HepG2 (cell line): ENCODE measurements around the gene NPFFR1. TPM values are rescaled to one million over a fixed set of nuclear protein-coding genes. Genes with fewer than 3 reads are reported as not detected.
A peak's percentile ranks its signal among the peaks of the same experiment; 100 is the strongest.

Experiments used
- ARID3A ChIP-seq: IDR thresholded peaks from 2 replicates; pipeline ENCODE4 v1.6.1; 2012; ENCODE audit warnings: low read depth, low read length, improper control_type of control experiment
- FOXP1 ChIP-seq, 2 experiments: fragments of 450-650 bp in 1 of 2; IDR thresholded peaks; 2 replicates each; pipeline ENCODE4 v1.6.1; 2017 to 2018; ENCODE audit warnings: antibody characterized with exemption in 1 of 2
- KLF12 ChIP-seq: sonication (generic); formaldehyde crosslinking; IDR thresholded peaks from 2 replicates; pipeline ENCODE4 v1.4.0; 2020; ENCODE audit warnings: missing genetic modification reagents, borderline replicate concordance
- LCORL ChIP-seq, 2 experiments: fragments of 450-650 bp in 1 of 2; sonication (generic) in 1 of 2; formaldehyde crosslinking in 1 of 2; IDR thresholded peaks; 2 replicates each; pipeline versions ENCODE4 v1.5.0 to v1.6.1; 2017 to 2020; ENCODE audit warnings: antibody characterized with exemption in 1 of 2, missing genetic modification reagents in 1 of 2
- MIXL1 ChIP-seq: IDR thresholded peaks from 2 replicates; pipeline ENCODE4 v1.6.1; 2016
- RARA ChIP-seq: IDR thresholded peaks from 2 replicates; pipeline ENCODE4 v1.6.1; 2016; ENCODE audit warnings: missing genetic modification reagents, missing compliant biosample characterization
- SALL1 ChIP-seq: sonication (generic); formaldehyde crosslinking; IDR thresholded peaks from 2 replicates; pipeline ENCODE4 v1.8.0; 2022; ENCODE audit warnings: mild to moderate bottlenecking, missing genetic modification reagents
- ZBTB25 ChIP-seq: IDR thresholded peaks from 2 replicates; pipeline ENCODE4 v1.6.1; 2018; ENCODE audit warnings: missing genetic modification reagents
- ZNF639 ChIP-seq: conservative IDR thresholded peaks from 2 replicates; pipeline ENCODE4 v1.6.1; 2018; ENCODE audit warnings: missing genetic modification reagents
- ZNF646 ChIP-seq: sonication (generic); formaldehyde crosslinking; IDR thresholded peaks from 2 replicates; pipeline ENCODE4 v1.9.0; 2021; ENCODE audit warnings: mild to moderate bottlenecking, missing genetic modification reagents
- ZNF749 ChIP-seq: sonication (generic); formaldehyde crosslinking; IDR thresholded peaks from 2 replicates; pipeline ENCODE4 v1.8.0; 2022; ENCODE audit warnings: mild to moderate bottlenecking, missing genetic modification reagents, moderate library complexity, borderline replicate concordance
- polyA plus RNA-seq, 8 experiments: library from polyadenylated mRNA; depleted of rRNA in 3 of 8; stranded (reverse) in 7 of 8; unstranded in 1 of 8; fragments of >200 nt; fragmentation: Illumina TruSeq in 4 of 8; extraction: Trizol in 4 of 8; gene quantifications; 2 replicates each; pipeline versions ENCODE4 v1.2.1 to v1.2.3, GENCODE V29; 2011 to 2016; ENCODE audit warnings: low read depth in 4 of 8, missing spikeins in 1 of 8, mixed read lengths in 1 of 8; ENCODE audit not compliant: insufficient read depth in 1 of 8
- total RNA-seq, 5 experiments: library from RNA; depleted of rRNA; stranded (reverse); fragments of >200 nt; fragmentation: Illumina TruSeq; extraction: Trizol; gene quantifications; 2 replicates each; pipeline ENCODE4 v1.2.3, GENCODE V29; 2016; ENCODE audit warnings: low read depth in 1 of 5

The NPFFR1 gene
- total and polyA plus RNA-seq, 2 of the 13 experiments (the other 11 are each of a cell fraction or from before 2014, with no cell fraction given), result under 0.01 TPM; not detected in 1

- no peak for TF ChIP-seq LCORL (IDR thresholded peaks at IDR 0.05)
- peak; percentile 50; the same call in 1 of the 2 replicates for TF ChIP-seq LCORL (CRISPR knock-in tag; IDR thresholded peaks at IDR 0.05)
- TF ChIP-seq ZBTB25 (CRISPR knock-in tag), result no peak
- no peak for TF ChIP-seq KLF12 (CRISPR knock-in tag)
- TF ChIP-seq ZNF639 (CRISPR knock-in tag), result no peak
- peak; percentile 50 for TF ChIP-seq RARA (CRISPR knock-in tag)
- peak; percentile 55; the same call in 1 of the 2 replicates for TF ChIP-seq MIXL1
- TF ChIP-seq ARID3A, result peak; percentile 20; the same call in 1 of the 2 replicates
- TF ChIP-seq SALL1 (CRISPR knock-in tag), result peak; percentile 15; the same call in 1 of the 2 replicates
- TF ChIP-seq ZNF749 (CRISPR knock-in tag), result no peak
- peak; percentile 64; the same call in 1 of the 2 replicates for TF ChIP-seq ZNF646 (CRISPR knock-in tag)
- no peak for TF ChIP-seq FOXP1 (IDR thresholded peaks at IDR 0.05)
- 0 out of 2 replicates have a peak, but pooled peaks have one; percentile 16 for TF ChIP-seq FOXP1 (CRISPR knock-in tag; IDR thresholded peaks at IDR 0.05)
These were observed 31.5 kb upstream of the NPFFR1 start (continued) for GRCh38 chr10:70315276-70315675.
